Trophoblast cell (in vitro differentiated cells and primary cell): Measurements from ENCODE around the gene ARF1.

Experiments used
- DNase-seq, 2 donors: peaks; one replicate each; pipeline ENCODE4 v3.0.0-alpha.2; 2016
- H2AFZ ChIP-seq: 2 replicates; pipeline ENCODE4 v1.6.1; 2013; ENCODE audit warnings: low read length, moderate library complexity, mild to moderate bottlenecking; ENCODE audit not compliant: insufficient read depth, poor library complexity
- H2AK5ac ChIP-seq: 2 replicates; pipeline ENCODE4 v1.6.1; 2013; ENCODE audit warnings: mild to moderate bottlenecking, low read length
- H2BK120ac ChIP-seq: 2 replicates; pipeline ENCODE4 v1.6.1; 2013; ENCODE audit warnings: low read length, mild to moderate bottlenecking, moderate library complexity; ENCODE audit not compliant: insufficient read depth, poor library complexity
- H2BK12ac ChIP-seq: 2 replicates; pipeline ENCODE4 v1.6.1; 2013; ENCODE audit warnings: mild to moderate bottlenecking, low read length, moderate library complexity
- H2BK5ac ChIP-seq: 2 replicates; pipeline ENCODE4 v1.6.1; 2013; ENCODE audit warnings: low read length, low read depth, moderate library complexity, mild to moderate bottlenecking; ENCODE audit not compliant: poor library complexity
- H3K14ac ChIP-seq: 2 replicates; pipeline ENCODE4 v1.6.1; 2013; ENCODE audit warnings: mild to moderate bottlenecking, low read length
- H3K18ac ChIP-seq: 2 replicates; pipeline ENCODE4 v1.6.1; 2013; ENCODE audit warnings: mild to moderate bottlenecking, low read length
- H3K23ac ChIP-seq: 2 replicates; pipeline ENCODE4 v1.6.1; 2013; ENCODE audit warnings: low read length
- H3K27ac ChIP-seq: 2 replicates; pipeline ENCODE4 v1.5.1; 2013; ENCODE audit warnings: low read depth, mild to moderate bottlenecking, inconsistent platforms, low read length, moderate library complexity
- H3K27me3 ChIP-seq: 2 replicates; pipeline ENCODE4 v1.6.1; 2013; ENCODE audit warnings: inconsistent platforms, mild to moderate bottlenecking, low read length, moderate library complexity; ENCODE audit not compliant: insufficient read depth
- H3K36me3 ChIP-seq, 2 experiments: 1 replicate in 1 of 2; 2 replicates in 1 of 2; pipeline ENCODE4 v1.6.1; 2013; ENCODE audit warnings: low read length in 2 of 2, mild to moderate bottlenecking in 2 of 2, moderate library complexity in 1 of 2; ENCODE audit not compliant: insufficient read depth in 2 of 2, control insufficient read depth in 1 of 2
- H3K4ac ChIP-seq: 2 replicates; pipeline ENCODE4 v1.6.1; 2013; ENCODE audit warnings: low read depth, mild to moderate bottlenecking, low read length, moderate library complexity
- H3K4me1 ChIP-seq, 2 experiments: 1 replicate in 1 of 2; 2 replicates in 1 of 2; pipeline ENCODE4 v1.6.1; 2013; ENCODE audit warnings: low read length in 2 of 2, mild to moderate bottlenecking in 2 of 2, moderate library complexity in 1 of 2; ENCODE audit not compliant: insufficient read depth in 2 of 2, control insufficient read depth in 1 of 2
- H3K4me2 ChIP-seq: 2 replicates; pipeline ENCODE4 v1.6.1; 2013; ENCODE audit warnings: inconsistent platforms, mild to moderate bottlenecking, low read length, moderate library complexity
- H3K4me3 ChIP-seq: 2 replicates; pipeline ENCODE4 v1.5.1; 2013; ENCODE audit warnings: mild to moderate bottlenecking, low read depth, low read length, inconsistent platforms
- H3K79me1 ChIP-seq: one replicate; pipeline ENCODE4 v1.6.1; 2013; ENCODE audit warnings: low read length
- H3K79me2 ChIP-seq: 2 replicates; pipeline ENCODE4 v1.6.1; 2013; ENCODE audit warnings: low read length, mild to moderate bottlenecking; ENCODE audit not compliant: control insufficient read depth, insufficient read depth, poor library complexity
- H3K9ac ChIP-seq: 2 replicates; pipeline ENCODE4 v1.6.1; 2013; ENCODE audit warnings: mild to moderate bottlenecking, low read length
- H3K9me3 ChIP-seq: 2 replicates; pipeline ENCODE4 v1.6.1; 2013; ENCODE audit warnings: low read depth, mild to moderate bottlenecking, control low read depth, inconsistent platforms, low read length; ENCODE audit not compliant: insufficient read depth
- H4K12ac ChIP-seq: 2 replicates; pipeline ENCODE4 v1.6.1; 2013; ENCODE audit warnings: low read depth, mild to moderate bottlenecking, low read length, moderate library complexity
- H4K8ac ChIP-seq: 2 replicates; pipeline ENCODE4 v1.6.1; 2013; ENCODE audit warnings: low read depth, mild to moderate bottlenecking, low read length, moderate library complexity
- H4K91ac ChIP-seq: one replicate; pipeline ENCODE4 v1.6.1; 2013; ENCODE audit warnings: low read depth, mild to moderate bottlenecking, low read length, moderate library complexity
- WGBS: extraction: QIAGEN DNeasy Blood & Tissue Kit; methylation state at CpG from one replicate; pipeline ENCODE4 v1.1.7; 2013; ENCODE audit warnings: missing lambda C conversion rate; ENCODE audit not compliant: insufficient read length, insufficient coverage; ENCODE audit errors: extremely low coverage; 5-methylcytosine and 5-hydroxymethylcytosine counted together

Gene ARF1

GRCh38 chr1:228120857-228121489 lies 38.5 kb downstream of the ARF1 start:
- no CpG with 5 or more reads among the region's 5 CpGs for WGBS

GRCh38 chr1:228122921-228123441 lies 40.5 kb downstream of the ARF1 start:
- no peak for DNase-seq
- Histone ChIP-seq H3K27me3 (no peaks in the 10 kb centered on the region), H3K4ac (no peak overlapping the region), H3K9me3 (no peaks in the 10 kb centered on the region), H2AK5ac (no peak overlapping the region), H3K23ac (no peak overlapping the region), H3K27ac (no peak overlapping the region), H3K36me3 (no peaks in the 10 kb centered on the region), H2AFZ (no peak overlapping the region), H3K79me1 (no peaks in the 10 kb centered on the region), H3K4me2 (no peak overlapping the region), H2BK5ac (no peak overlapping the region), H3K4me1 (no peaks in the 10 kb centered on the region), H3K14ac (no peak overlapping the region), H4K91ac (no peak overlapping the region), H4K12ac (no peak overlapping the region), H3K79me2 (no peaks in the 10 kb centered on the region), H2BK120ac (no peak overlapping the region), H3K9ac (no peak overlapping the region), H3K4me3 (no peak overlapping the region), H3K18ac (no peak overlapping the region), H4K8ac (no peak overlapping the region), H2BK12ac (no peak overlapping the region)
- no CpG with 5 or more reads among the region's 1 CpG for WGBS

More at GRCh38 chr1:228120857-228121489, 38.5 kb downstream of the ARF1 start:
- Histone ChIP-seq H3K4me2 (no peak overlapping the region), H3K14ac (no peak overlapping the region), H3K18ac (no peak overlapping the region), H3K4ac (no peak overlapping the region), H3K27ac (no peak overlapping the region), H2AK5ac (no peak overlapping the region), H3K79me2 (no peaks in the 10 kb centered on the region), H3K4me3 (no peak overlapping the region), H4K91ac (no peak overlapping the region), H3K79me1 (no peaks in the 10 kb centered on the region), H3K4me1 (no peaks in the 10 kb centered on the region), H4K8ac (no peak overlapping the region), H2BK120ac (no peak overlapping the region), H3K23ac (no peak overlapping the region), H3K9ac (no peak overlapping the region), H3K36me3 (no peaks in the 10 kb centered on the region), H2BK12ac (no peak overlapping the region), H4K12ac (no peak overlapping the region), H2BK5ac (no peak overlapping the region), H2AFZ (no peak overlapping the region), H3K27me3 (no peaks in the 10 kb centered on the region), H3K9me3 (no peaks in the 10 kb centered on the region)
- DNase-seq = no peak

GRCh38 chr1:228123505-228123904 lies 41.0 kb downstream of the ARF1 start:
- no peak overlapping the region for H2BK12ac ChIP-seq
- H3K4me2 ChIP-seq = no peak overlapping the region
- DNase-seq = no peak
- no peaks in the 10 kb centered on the region for H3K36me3 ChIP-seq
- H2AFZ ChIP-seq = no peak overlapping the region
- H3K9ac ChIP-seq = no peak overlapping the region
- WGBS = no CpG with 5 or more reads among the region's 2 CpGs
- no peak overlapping the region for H3K4ac ChIP-seq
- H2BK5ac ChIP-seq = no peak overlapping the region
- no peaks in the 10 kb centered on the region for H3K27me3 ChIP-seq
- no peaks in the 10 kb centered on the region for H3K79me2 ChIP-seq
- no peaks in the 10 kb centered on the region for H3K79me1 ChIP-seq
- H2AK5ac ChIP-seq = no peak overlapping the region
- H3K27ac ChIP-seq = no peak overlapping the region
- H3K9me3 ChIP-seq = no peaks in the 10 kb centered on the region
- no peak overlapping the region for H3K23ac ChIP-seq
- H4K12ac ChIP-seq = no peak overlapping the region
- H4K91ac ChIP-seq = no peak overlapping the region
- no peaks in the 10 kb centered on the region for H3K4me1 ChIP-seq
- no peak overlapping the region for H4K8ac ChIP-seq
- H3K14ac ChIP-seq = no peak overlapping the region
- H3K18ac ChIP-seq = no peak overlapping the region
- no peak overlapping the region for H3K4me3 ChIP-seq
- H2BK120ac ChIP-seq = no peak overlapping the region

GRCh38 chr1:228125185-228125584 lies 42.7 kb downstream of the ARF1 start:
- Histone ChIP-seq H3K9ac (no peak overlapping the region), H3K23ac (no peak overlapping the region), H4K12ac (no peak overlapping the region), H3K9me3 (no peaks in the 10 kb centered on the region), H4K8ac (no peak overlapping the region), H2AFZ (no peak overlapping the region), H3K18ac (no peak overlapping the region), H3K27me3 (no peaks in the 10 kb centered on the region), H2AK5ac (no peak overlapping the region), H3K4me3 (no peak overlapping the region), H3K79me2 (no peaks in the 10 kb centered on the region), H3K79me1 (no peaks in the 10 kb centered on the region), H2BK120ac (no peak overlapping the region), H3K14ac (no peak overlapping the region), H2BK5ac (no peak overlapping the region), H3K36me3 (no peaks in the 10 kb centered on the region), H4K91ac (no peak overlapping the region), H2BK12ac (no peak overlapping the region), H3K4ac (no peak overlapping the region), H3K4me1 (no peaks in the 10 kb centered on the region), H3K4me2 (no peak overlapping the region), H3K27ac (no peak overlapping the region)
- WGBS = no CpG with 5 or more reads among the region's 5 CpGs
- no peak for DNase-seq
